ENCODE measurements around the gene DNAJC5G. TPM values are rescaled to one million over a fixed set of nuclear protein-coding genes. Genes with fewer than 3 reads are reported as not detected.

Gene DNAJC5G
- total and polyA plus RNA-seq, 12 donors = 0.14 to 2.9 (median 1.1) TPM; not detected in 4

GRCh38 chr2:27247893-27248292 lies 27.3 kb upstream of the DNAJC5G start:
- H3K27me3 ChIP-seq = no peaks in the 10 kb centered on the region
- H3K27ac ChIP-seq = no peak overlapping the region
- H3K36me3 ChIP-seq (replicated peaks in 1 of 2) = peaks cover 0 to 17% of the 10 kb centered on the region in 2 donors
- peaks cover 6 to 8% of the 10 kb centered on the region in 2 donors for H3K4me1 ChIP-seq (replicated peaks in 1 of 2)
- intact Hi-C loops (cut with DNase I) = loop anchor here in 1 of 2 donors (10.0 kb wide), 1 partner anchor 57 kb away; the partner anchor contains the start of gene UCN
- 69 to 88% (median 79%) methylated on average over 4 of the region's 4 CpGs for WGBS, 4 donors
- TF ChIP-seq POLR2A (IDR thresholded peaks at IDR 0.05) (no peak), CTCF (IDR thresholded peaks at IDR 0.05) (no peak)
- DNase-seq = no peak
- no peak overlapping the region for H3K4me3 ChIP-seq
- H3K9me3 ChIP-seq (replicated peaks in 1 of 3) = no peaks in the 10 kb centered on the region

- Histone ChIP-seq H3K9me3 (replicated peaks in 1 of 3) (no peaks in the 10 kb centered on the region), H3K4me1 (replicated peaks in 1 of 2) (peaks cover 6 to 8% of the 10 kb centered on the region in 2 donors), H3K4me3 (no peak overlapping the region), H3K36me3 (replicated peaks in 1 of 2) (peaks cover 0 to 3% of the 10 kb centered on the region in 2 donors), H3K27ac (no peak overlapping the region), H3K27me3 (no peaks in the 10 kb centered on the region)
- TF ChIP-seq CTCF (IDR thresholded peaks at IDR 0.05) (no peak), POLR2A (IDR thresholded peaks at IDR 0.05) (no peak)
- DNase-seq = no peak
- WGBS, 4 donors = 46 to 51% (median 48%) methylated on average over 12 of the region's 12 CpGs
- intact Hi-C loops (cut with DNase I) = loop anchor here in 1 of 2 donors (10.0 kb wide), 1 partner anchor 55 kb away; the partner anchor contains the start of gene UCN
These were observed 25.9 kb upstream of the DNAJC5G start for GRCh38 chr2:27249159-27249890.

GRCh38 chr2:27249891-27250651 lies 25.2 kb upstream of the DNAJC5G start:
- peak; percentile 64 to 76 (median 74) for DNase-seq
- H3K4me1 ChIP-seq (replicated peaks in 1 of 2) = peaks cover 6 to 9% of the 10 kb centered on the region in 2 donors

More at GRCh38 chr2:27249891-27250651, 25.2 kb upstream of the DNAJC5G start:
- intact Hi-C loops (cut with DNase I) = loop anchor here in 1 of 2 donors (10.0 kb wide), 1 partner anchor 55 kb away; the partner anchor contains the start of gene UCN
- H3K9me3 ChIP-seq (replicated peaks in 1 of 3) = no peaks in the 10 kb centered on the region
- no peaks in the 10 kb centered on the region for H3K27me3 ChIP-seq
- no peak overlapping the region for H3K4me3 ChIP-seq
- 18 to 44% (median 20%) methylated on average over 8 to 22 of the region's 22 CpGs for WGBS, 4 donors
- TF ChIP-seq POLR2A (IDR thresholded peaks at IDR 0.05) (no peak), CTCF (IDR thresholded peaks at IDR 0.05) (peak; percentile 70 to 85 (median 80))
- H3K36me3 ChIP-seq (replicated peaks in 1 of 2) = no peaks in the 10 kb centered on the region
- no peak overlapping the region for H3K27ac ChIP-seq
